Measurements from ENCODE around the gene IL13. TPM values are rescaled to one million over a fixed set of nuclear protein-coding genes. Genes with fewer than 3 reads are reported as not detected.

Gene IL13
- total RNA-seq, 1 donor from 2014 or later = not detected

GRCh38 chr5:132661231-132662003 lies 3.4 kb downstream of the IL13 start:
- no peak overlapping the region for H3K4me3 Mint-ChIP-seq
- no peak overlapping the region for H3K27ac Mint-ChIP-seq (ENCODE audit: unreplicated experiment)
- DNase-seq (ENCODE audit: low read depth, low spot score) = no peak
- peaks cover 33% of the 10 kb centered on the region for H3K4me1 Mint-ChIP-seq
- peaks cover 18% of the 10 kb centered on the region for H3K27me3 Mint-ChIP-seq (ENCODE audit: low read depth)
- H3K36me3 Mint-ChIP-seq (ENCODE audit: low read depth) = no peaks in the 10 kb centered on the region
- no peaks in the 10 kb centered on the region for H3K9me3 Mint-ChIP-seq
- TF ChIP-seq CTCF (conservative IDR thresholded peaks at IDR 0.05) = no peak

- H3K9me3 Mint-ChIP-seq = no peaks in the 10 kb centered on the region
- H3K36me3 Mint-ChIP-seq (ENCODE audit: low read depth) = no peaks in the 10 kb centered on the region
- no peak for DNase-seq (ENCODE audit: low read depth, low spot score)
- peaks cover 36% of the 10 kb centered on the region for H3K4me1 Mint-ChIP-seq
- peaks cover 12% of the 10 kb centered on the region for H3K27me3 Mint-ChIP-seq (ENCODE audit: low read depth)
- no peak for TF ChIP-seq CTCF (conservative IDR thresholded peaks at IDR 0.05)
- H3K4me3 Mint-ChIP-seq = no peak overlapping the region
- H3K27ac Mint-ChIP-seq (ENCODE audit: unreplicated experiment) = no peak overlapping the region
Observed at GRCh38 chr5:132662004-132662401, 4.0 kb downstream of the IL13 start.

GRCh38 chr5:132662925-132663770 lies 5.2 kb downstream of the IL13 start:
- H3K27me3 Mint-ChIP-seq (ENCODE audit: low read depth) = peaks cover under 1% of the 10 kb centered on the region
- no peaks in the 10 kb centered on the region for H3K9me3 Mint-ChIP-seq
- no peak for DNase-seq (ENCODE audit: low read depth, low spot score)
- peak; percentile 13 for TF ChIP-seq CTCF (conservative IDR thresholded peaks at IDR 0.05)
- peaks cover 36% of the 10 kb centered on the region for H3K4me1 Mint-ChIP-seq
- no peak overlapping the region for H3K4me3 Mint-ChIP-seq
- H3K36me3 Mint-ChIP-seq (ENCODE audit: low read depth) = no peaks in the 10 kb centered on the region
- H3K27ac Mint-ChIP-seq (ENCODE audit: unreplicated experiment) = peak overlapping the region; percentile 23

GRCh38 chr5:132663771-132664695 lies 6.1 kb downstream of the IL13 start:
- Mint-ChIP-seq H3K27ac (ENCODE audit: unreplicated experiment) (peak overlapping the region; percentile 36), H3K4me1 (peaks cover 36% of the 10 kb centered on the region), H3K4me3 (peak overlapping the region; percentile 67), H3K27me3 (ENCODE audit: low read depth) (no peaks in the 10 kb centered on the region), H3K9me3 (no peaks in the 10 kb centered on the region), H3K36me3 (ENCODE audit: low read depth) (no peaks in the 10 kb centered on the region)
- no peak for DNase-seq (ENCODE audit: low read depth, low spot score)
- TF ChIP-seq CTCF (conservative IDR thresholded peaks at IDR 0.05) = no peak

GRCh38 chr5:132664696-132665209 lies 6.8 kb downstream of the IL13 start:
- no peaks in the 10 kb centered on the region for H3K27me3 Mint-ChIP-seq (ENCODE audit: low read depth)
- DNase-seq (ENCODE audit: low read depth, low spot score) = no peak
- no peak overlapping the region for H3K4me3 Mint-ChIP-seq
- TF ChIP-seq CTCF (conservative IDR thresholded peaks at IDR 0.05) = no peak
- peaks cover 36% of the 10 kb centered on the region for H3K4me1 Mint-ChIP-seq
- H3K9me3 Mint-ChIP-seq = no peaks in the 10 kb centered on the region
- no peaks in the 10 kb centered on the region for H3K36me3 Mint-ChIP-seq (ENCODE audit: low read depth)
- no peak overlapping the region for H3K27ac Mint-ChIP-seq (ENCODE audit: unreplicated experiment)

All from neural crest cell (in vitro differentiated cells).